LNCaP clone FGC (cell line): ENCODE results near the gene UBAP1L.

Experiments used
- DNase-seq: peaks from one replicate; pipeline ENCODE4 v3.0.0-alpha.2; 2011; ENCODE audit warnings: low read depth
- H3K4me3 ChIP-seq: 2 replicates; pipeline ENCODE4 v1.5.1; 2011; ENCODE audit warnings: mild to moderate bottlenecking, low read depth, low read length, control low read depth
- CTCF ChIP-seq: IDR thresholded peaks from 2 replicates; pipeline ENCODE4 v1.5.1; 2012; ENCODE audit warnings: mild to moderate bottlenecking; ENCODE audit not compliant: control insufficient read depth, insufficient read depth; ENCODE audit errors: extremely low read depth

Gene UBAP1L

GRCh38 chr15:65134538-65134937 lies 19.5 kb upstream of the UBAP1L start:
- H3K4me3 ChIP-seq, result peak overlapping the region; percentile 67
- no peak for TF ChIP-seq CTCF
- no peak for DNase-seq

DNA sequence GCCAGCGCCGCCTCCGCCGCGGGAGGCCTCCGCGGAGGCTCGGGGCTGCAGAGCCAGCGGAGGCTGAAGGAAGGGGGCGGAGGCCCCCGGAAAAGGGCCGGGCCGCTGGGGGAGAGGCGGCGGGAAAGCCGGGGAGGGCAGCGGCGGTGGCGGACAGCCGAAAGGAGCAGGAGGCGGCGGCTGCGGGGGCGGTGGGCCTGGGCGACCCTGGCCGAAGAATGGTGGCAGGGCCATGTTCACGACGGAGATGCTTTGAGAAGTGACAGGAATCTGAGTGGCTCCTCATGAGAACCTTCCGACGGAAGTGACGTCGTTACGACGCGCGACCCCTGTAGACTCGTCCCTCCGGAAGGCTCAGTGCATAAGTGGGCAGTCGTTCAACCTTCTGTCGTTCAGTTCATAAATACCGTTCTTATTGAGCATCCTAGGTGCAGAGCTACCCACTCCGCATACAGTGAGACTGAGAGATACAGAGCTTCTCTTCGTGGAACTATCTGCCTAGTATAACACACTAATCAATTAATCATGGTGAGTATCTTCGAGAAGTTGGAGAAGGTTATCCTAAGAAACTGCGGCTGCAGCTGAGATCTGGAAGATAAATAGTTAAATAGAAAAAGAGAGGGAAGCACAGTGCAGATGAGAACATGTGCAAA lies 18.7 kb upstream of the UBAP1L start, which contains the start of gene PDCD7:
Gene PDCD7 (minus strand): TSS at position 261 of the 653 bp plus-strand sequence. CDS start 27 bp downstream, at position 234.
- H3K4me3 ChIP-seq, result peak within 1 kb of the TSS; percentile 67
- TF ChIP-seq CTCF, result no peak
- peak; percentile 89 for DNase-seq

DNA sequence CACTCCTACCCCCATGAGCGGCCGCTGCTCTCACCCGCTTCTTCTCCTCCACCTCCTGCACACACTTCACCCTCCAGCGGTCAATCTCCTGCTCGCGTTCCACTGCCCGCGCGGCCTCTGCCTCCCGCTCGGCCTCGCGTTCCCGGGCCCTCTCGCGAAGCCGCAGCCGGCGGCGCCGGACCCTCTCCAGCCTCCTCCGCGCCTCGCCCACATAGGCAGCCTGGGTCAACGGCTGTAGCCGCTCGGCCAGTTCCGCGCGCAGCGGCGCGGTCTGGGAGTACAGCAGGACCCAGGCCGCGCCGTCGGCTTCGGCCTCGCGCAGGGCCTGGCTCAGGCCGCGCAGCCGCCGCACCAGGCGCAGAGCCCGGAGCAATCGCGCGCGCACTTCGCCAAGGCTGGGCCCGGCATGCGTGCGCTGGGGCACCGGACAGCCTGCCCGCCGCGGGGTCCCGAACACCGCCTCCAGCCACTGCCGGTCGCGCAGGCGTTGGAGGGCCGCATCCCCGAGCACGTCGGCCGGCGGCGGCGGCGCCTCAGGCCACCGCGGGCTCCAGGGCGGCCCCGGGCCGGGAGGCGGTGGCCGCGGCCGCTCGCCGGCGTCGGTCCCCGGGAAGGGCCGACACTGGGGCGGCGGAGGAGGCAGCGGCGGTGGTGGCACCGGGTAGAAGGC lies 18.0 kb upstream of the UBAP1L start:
- TF ChIP-seq CTCF, result 0 out of 2 replicates have a peak, but pooled peaks have one; percentile 15
- peak overlapping the region; percentile 67 for H3K4me3 ChIP-seq
- no peak for DNase-seq

GRCh38 chr15:65130941-65131340 lies 15.9 kb upstream of the UBAP1L start:
- no peak for TF ChIP-seq CTCF
- H3K4me3 ChIP-seq, result no peak overlapping the region
- DNase-seq, result no peak

DNA sequence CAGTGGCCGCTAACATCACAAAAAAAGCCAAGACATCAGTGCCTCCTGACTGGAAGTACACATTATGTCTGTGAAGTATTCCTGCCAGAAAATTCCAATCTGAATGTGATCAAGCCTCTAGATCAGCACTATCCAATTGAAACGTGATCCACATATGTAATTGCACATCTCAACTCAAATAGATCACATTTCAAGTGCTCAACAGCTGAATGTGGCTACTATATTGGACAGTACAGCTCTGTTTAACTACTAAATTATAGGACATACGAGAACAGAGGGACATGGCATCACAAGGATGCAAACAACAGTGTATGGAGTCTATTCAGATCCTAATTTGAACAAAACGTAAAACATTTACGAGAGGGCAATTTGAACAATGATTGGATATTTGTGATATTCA lies 542 bp upstream of the UBAP1L start:
- no peak for TF ChIP-seq CTCF
- DNase-seq, result no peak

GRCh38 chr15:65110676-65111292 lies 4.2 kb downstream of the UBAP1L start:
- TF ChIP-seq CTCF, result no peak
- no peak overlapping the region for H3K4me3 ChIP-seq
- no peak for DNase-seq

More for the DNA sequence above, 542 bp upstream of the UBAP1L start:
- H3K4me3 ChIP-seq, result no peak overlapping the region
